H1 (cell line): ENCODE data around the gene ANKFY1. TPM values are rescaled to one million over a fixed set of nuclear protein-coding genes. Genes with fewer than 3 reads are reported as not detected.

Experiments
- CTCF ChIA-PET: fragments of 300-600 bp; sonication (Branson Sonifier 250); formaldehyde crosslinking; loops from one replicate; lab custom pipeline; 2021; ENCODE audit not compliant: partially characterized antibody; lab: Charles Lee
- POLR2A ChIA-PET: fragments of 300-600 bp; sonication (Branson Sonifier 250); formaldehyde crosslinking; loops from one replicate; lab custom pipeline; 2021; ENCODE audit warnings: inconsistent platforms; ENCODE audit not compliant: partially characterized antibody; lab: Charles Lee
- DNase-seq, 2 experiments: peaks; one replicate each; pipeline versions ENCODE4 v3.0.0 to v3.0.0-alpha.2; 2010 to 2022; ENCODE audit warnings: low spot score in 2 of 2, low read depth in 1 of 2, mixed read lengths in 1 of 2
- FAIRE-seq: peaks from 2 replicates; lab custom pipeline; 2011; peaks lifted over from hg19 to GRCh38; lab: Jason Lieb, UNC
- H2AFZ ChIP-seq: 2 replicates; pipeline ENCODE4 v1.8.1; 2012; ENCODE audit warnings: low read length, inconsistent platforms
- H2AK5ac ChIP-seq: 2 replicates; pipeline ENCODE4 v1.6.1; 2013; ENCODE audit warnings: low read depth, low read length
- H2BK120ac ChIP-seq: replicated peaks from 2 replicates; pipeline ENCODE3; 2013; ENCODE audit warnings: low read depth, low read length, inconsistent platforms
- H2BK12ac ChIP-seq: 2 replicates; pipeline ENCODE4 v1.6.1; 2013; ENCODE audit warnings: low read depth, low read length
- H2BK15ac ChIP-seq: 2 replicates; pipeline ENCODE4 v1.6.1; 2013; ENCODE audit warnings: low read length
- H2BK20ac ChIP-seq: 2 replicates; pipeline ENCODE4 v1.6.1; 2013; ENCODE audit warnings: low read length
- H2BK5ac ChIP-seq: 2 replicates; pipeline ENCODE4 v1.6.1; 2013; ENCODE audit warnings: low read depth, low read length
- H3K14ac ChIP-seq: 2 replicates; pipeline ENCODE4 v1.6.1; 2013; ENCODE audit warnings: inconsistent platforms; ENCODE audit not compliant: insufficient read length
- H3K18ac ChIP-seq: 2 replicates; pipeline ENCODE4 v1.6.1; 2013; ENCODE audit warnings: low read length; ENCODE audit errors: extremely low read depth
- H3K23ac ChIP-seq: 2 replicates; pipeline ENCODE4 v1.6.1; 2013; ENCODE audit warnings: inconsistent platforms; ENCODE audit not compliant: insufficient read length
- H3K23me2 ChIP-seq: 2 replicates; pipeline ENCODE4 v1.6.1; 2013; ENCODE audit warnings: low read depth, low read length
- H3K27ac ChIP-seq: 2 replicates; pipeline ENCODE4 v1.6.1; 2011; ENCODE audit warnings: low read depth, low read length, inconsistent platforms
- H3K27me3 ChIP-seq, 4 experiments: replicated peaks in 1 of 4; 1 replicate in 1 of 4; 2 replicates in 3 of 4; pipeline versions ENCODE4 v1.6.1 to v1.8.1; 2011 to 2013; ENCODE audit warnings: low read length in 3 of 4, mild to moderate bottlenecking in 3 of 4, inconsistent platforms in 2 of 4, mixed read lengths in 2 of 4, moderate library complexity in 1 of 4; ENCODE audit not compliant: control insufficient read depth in 3 of 4, insufficient read depth in 3 of 4; ENCODE audit errors: extremely low read depth in 1 of 4
- H3K36me3 ChIP-seq, 4 experiments: 2 replicates each; pipeline versions ENCODE4 v1.6.1 to v1.8.1; 2011 to 2013; ENCODE audit warnings: mild to moderate bottlenecking in 4 of 4, low read length in 3 of 4, moderate library complexity in 2 of 4, control low read depth in 1 of 4, inconsistent platforms in 1 of 4; ENCODE audit not compliant: insufficient read depth in 4 of 4, control insufficient read depth in 2 of 4
- H3K4ac ChIP-seq: replicated peaks from 2 replicates; pipeline ENCODE3; 2013; ENCODE audit warnings: low read length, low read depth, mixed read lengths, inconsistent platforms; ENCODE audit not compliant: insufficient read length
- H3K4me1 ChIP-seq, 4 experiments: replicated peaks in 1 of 4; 1 replicate in 1 of 4; 2 replicates in 3 of 4; pipeline versions ENCODE4 v1.6.1 to v1.8.1; 2011 to 2013; ENCODE audit warnings: low read length in 3 of 4, inconsistent platforms in 2 of 4, mixed read lengths in 1 of 4; ENCODE audit not compliant: insufficient read depth in 4 of 4, control insufficient read depth in 3 of 4
- H3K4me2 ChIP-seq, 2 experiments: 2 replicates each; pipeline versions ENCODE4 v1.6.1 to v1.8.1; 2011 to 2013; ENCODE audit warnings: low read depth in 2 of 2, low read length in 2 of 2, control low read depth in 1 of 2, inconsistent platforms in 1 of 2, mild to moderate bottlenecking in 1 of 2; ENCODE audit not compliant: insufficient read depth in 1 of 2
- H3K4me3 ChIP-seq, 4 experiments: fragments of 200-600, 300-600 bp in 1 of 4; sonication (generic), shearing (Covaris generic), sonication (Bioruptor Twin) in 1 of 4; 2 replicates each; pipeline versions ENCODE4 v1.5.1 to v1.8.1; 2011 to 2016; ENCODE audit warnings: low read length in 4 of 4, low read depth in 3 of 4, control low read depth in 2 of 4, inconsistent platforms in 2 of 4, mild to moderate bottlenecking in 2 of 4, mixed read lengths in 1 of 4, moderate library complexity in 1 of 4; ENCODE audit not compliant: insufficient read depth in 2 of 4; ENCODE audit errors: extremely low read depth in 1 of 4
- H3K56ac ChIP-seq: replicated peaks from 2 replicates; pipeline ENCODE3; 2013; ENCODE audit warnings: low read depth, mild to moderate bottlenecking, mixed read lengths, low read length, inconsistent platforms; ENCODE audit not compliant: insufficient read length
- H3K79me1 ChIP-seq: 2 replicates; pipeline ENCODE4 v1.6.1; 2013; ENCODE audit warnings: low read depth, low read length, control low read depth
- H3K79me2 ChIP-seq, 2 experiments: 2 replicates each; pipeline versions ENCODE4 v1.6.1 to v1.8.1; 2012 to 2013; ENCODE audit warnings: low read length in 2 of 2, mild to moderate bottlenecking in 2 of 2, inconsistent platforms in 1 of 2; ENCODE audit not compliant: insufficient read depth in 2 of 2, control insufficient read depth in 1 of 2
- H3K9ac ChIP-seq, 4 experiments: replicated peaks in 1 of 4; 1 replicate in 1 of 4; 2 replicates in 3 of 4; pipeline versions ENCODE4 v1.6.1 to v1.8.1; 2011 to 2013; ENCODE audit warnings: low read depth in 3 of 4, low read length in 3 of 4, control low read depth in 2 of 4, mild to moderate bottlenecking in 2 of 4, moderate library complexity in 2 of 4, inconsistent platforms in 1 of 4; ENCODE audit errors: extremely low read depth in 1 of 4
- H3K9me3 ChIP-seq, 2 experiments: 2 replicates each; pipeline versions ENCODE4 v1.6.1 to v1.8.1; 2012 to 2013; ENCODE audit warnings: mild to moderate bottlenecking in 2 of 2, moderate library complexity in 2 of 2, control low read depth in 1 of 2, inconsistent platforms in 1 of 2, low read depth in 1 of 2, low read length in 1 of 2, mixed read lengths in 1 of 2; ENCODE audit not compliant: insufficient read depth in 2 of 2
- H4K20me1 ChIP-seq, 2 experiments: replicated peaks in 1 of 2; 2 replicates each; pipeline versions ENCODE3 to v1.8.1; 2011 to 2013; ENCODE audit warnings: inconsistent platforms in 2 of 2, low read length in 2 of 2, mild to moderate bottlenecking in 1 of 2; ENCODE audit not compliant: insufficient read depth in 2 of 2, control insufficient read depth in 1 of 2
- H4K5ac ChIP-seq: 2 replicates; pipeline ENCODE4 v1.6.1; 2013; ENCODE audit warnings: low read length, low read depth, mixed read lengths, inconsistent platforms; ENCODE audit not compliant: insufficient read length
- H4K8ac ChIP-seq: 2 replicates; pipeline ENCODE4 v1.8.0; 2013; ENCODE audit warnings: mild to moderate bottlenecking, moderate library complexity, low read length, inconsistent platforms; ENCODE audit not compliant: insufficient read depth; ENCODE audit errors: extremely low read depth
- H4K91ac ChIP-seq: replicated peaks from 2 replicates; pipeline ENCODE3; 2013; ENCODE audit warnings: low read length, mixed read lengths, inconsistent platforms; ENCODE audit not compliant: insufficient read length
- ASH2L ChIP-seq: fragments of 200-600, 300-600 bp; sonication (generic); IDR thresholded peaks from one replicate; pipeline ENCODE4 v1.7.1; 2017; ENCODE audit warnings: low read length
- GABPA ChIP-seq: IDR thresholded peaks from 2 replicates; pipeline ENCODE4 v1.6.1; 2011; ENCODE audit warnings: mild to moderate bottlenecking, low read length, moderate library complexity, borderline replicate concordance; ENCODE audit not compliant: insufficient read depth
- JUN ChIP-seq: IDR thresholded peaks from 2 replicates; pipeline ENCODE4 v1.6.1; 2011; ENCODE audit warnings: low read depth, mild to moderate bottlenecking, improper control_type of control experiment, low read length
- KDM1A ChIP-seq: fragments of 200-600, 300-600 bp; sonication (generic); IDR thresholded peaks from 2 replicates; pipeline ENCODE4 v1.7.1; 2016; ENCODE audit warnings: mild to moderate bottlenecking, low read length, borderline replicate concordance
- PHF8 ChIP-seq: fragments of 200-600 bp; sonication (generic); conservative IDR thresholded peaks from 2 replicates; pipeline ENCODE4 v1.7.1; 2012; ENCODE audit warnings: low read depth, mild to moderate bottlenecking, inconsistent platforms, low read length, moderate library complexity
- POLR2A ChIP-seq, 2 experiments: IDR thresholded peaks; 1 replicate in 1 of 2; 2 replicates in 1 of 2; pipeline ENCODE4 v1.6.1; 2011; ENCODE audit warnings: low read depth in 2 of 2, low read length in 2 of 2, mild to moderate bottlenecking in 2 of 2; ENCODE audit errors: control extremely low read depth in 1 of 2
- SP1 ChIP-seq: IDR thresholded peaks from 2 replicates; pipeline ENCODE4 v1.6.1; 2011; ENCODE audit warnings: low read depth, low read length
- TAF1 ChIP-seq: IDR thresholded peaks from 2 replicates; pipeline ENCODE4 v1.6.1; 2011; ENCODE audit warnings: mild to moderate bottlenecking, low read depth, low read length
- TAF7 ChIP-seq: optimal IDR thresholded peaks from 2 replicates; pipeline ENCODE3; 2011; ENCODE audit warnings: low read depth, mild to moderate bottlenecking, inconsistent platforms, low read length, moderate library complexity, borderline replicate concordance
- YY1 ChIP-seq: IDR thresholded peaks from 2 replicates; pipeline ENCODE4 v1.6.1; 2011; ENCODE audit warnings: low read depth, mild to moderate bottlenecking, low read length
- WGBS, 2 experiments: shearing (Covaris generic) in 1 of 2; methylation state at CpG; one replicate each; pipeline versions ENCODE4 v1.1.6 to v1.1.7; 2013 to 2015; ENCODE audit warnings: low lambda C conversion rate in 2 of 2, mixed read lengths in 2 of 2, inconsistent platforms in 1 of 2, low coverage in 1 of 2, missing lambda C conversion rate in 1 of 2; ENCODE audit not compliant: insufficient replicate concordance in 2 of 2, insufficient coverage in 1 of 2, insufficient read length in 1 of 2; ENCODE audit errors: extremely low coverage in 1 of 2, missing lambda C conversion rate in 1 of 2; 5-methylcytosine and 5-hydroxymethylcytosine counted together
- polyA plus RNA-seq, 7 experiments: library from polyadenylated mRNA; depleted of rRNA in 3 of 7; stranded (reverse) in 5 of 7; unstranded in 2 of 7; fragments of >200 nt in 5 of 7; fragments of 200-250 nt in 2 of 7; gene quantifications; 1 replicate in 5 of 7; 2 replicates in 1 of 7; 4 replicates in 1 of 7; pipeline versions ENCODE4 v1.2.1 to v1.2.3, GENCODE V29; 2011 to 2013; ENCODE audit warnings: missing spikeins in 2 of 7, mixed read lengths in 2 of 7
- total RNA-seq: library from RNA; stranded (reverse); fragmentation: NEBNext Ultra II Directional; extraction: Animal tissue kit (Norgen Biotek cat#: 25700); gene quantifications from 2 replicates; pipeline ENCODE4 v1.2.1, GENCODE V29; 2021

Gene ANKFY1
- total and polyA plus RNA-seq, 2 of the 8 experiments (the other 6 are each of a cell fraction or from before 2014, with no cell fraction given) = 28.3 to 45.3 TPM

DNA sequence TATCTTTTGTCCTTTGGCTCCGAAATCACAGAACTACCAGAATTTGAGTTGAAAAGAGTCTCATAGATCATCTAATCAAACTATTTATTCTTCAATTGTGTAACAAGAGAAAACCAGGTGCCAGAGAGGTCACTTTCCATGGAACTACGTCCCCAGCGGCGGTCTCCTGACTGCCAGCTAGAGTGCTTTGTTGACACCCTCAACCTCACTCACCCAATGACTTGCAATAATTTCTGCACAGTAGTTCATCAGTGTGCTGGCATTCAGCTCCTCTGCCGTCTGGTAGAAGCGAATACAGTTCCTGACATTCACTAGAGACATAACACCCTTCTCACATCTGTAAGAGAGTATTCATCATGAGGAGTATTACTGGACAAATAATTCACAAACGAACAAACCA lies 54.2 kb downstream of the ANKFY1 start:
- ChIA-PET POLR2A (interaction anchor here (0.8 kb wide), 1 partner anchor 14 kb away, joined by 3 read pairs; no protein-coding TSS in a partner anchor), CTCF (interaction anchor here (0.6 to 2.3 kb wide), 6 partner anchors 10 to 436 kb away, joined by 3 to 17 read pairs (median 4); no protein-coding TSS in a partner anchor)
- no peak overlapping the region for H4K8ac ChIP-seq
- no peak overlapping the region for H2BK12ac ChIP-seq
- H2BK5ac ChIP-seq = no peak overlapping the region
- no peaks in the 10 kb centered on the region for H3K4me1 ChIP-seq
- no peaks in the 10 kb centered on the region for H3K27me3 ChIP-seq
- H3K9me3 ChIP-seq = no peaks in the 10 kb centered on the region
- H2AK5ac ChIP-seq = no peak overlapping the region
- no peak overlapping the region for H4K5ac ChIP-seq
- H2BK15ac ChIP-seq = no peak overlapping the region
- H2BK120ac ChIP-seq = no peak overlapping the region
- no peak overlapping the region for H3K4ac ChIP-seq
- H4K20me1 ChIP-seq = peaks cover 2 to 3% of the 10 kb centered on the region in 2 experiments
- no peak overlapping the region for H2BK20ac ChIP-seq
- no peak overlapping the region for H3K4me2 ChIP-seq
- DNase-seq (no peak), FAIRE-seq (no peak)
- H4K91ac ChIP-seq = no peak overlapping the region
- 94% methylated on average over 7 of the region's 7 CpGs; no CpG with 5 or more reads in 1 of the 2 experiments for WGBS, 2 experiments
- H3K56ac ChIP-seq = no peak overlapping the region
- peaks cover 14 to 38% (median 33%) of the 10 kb centered on the region in 4 experiments for H3K36me3 ChIP-seq
- no peak overlapping the region for H3K4me3 ChIP-seq
- H3K23ac ChIP-seq = no peak overlapping the region
- no peak overlapping the region for H3K14ac ChIP-seq
- peaks cover 0 to 19% of the 10 kb centered on the region in 2 experiments; a peak in 1 of 4 replicates for H3K79me2 ChIP-seq
- no peaks in the 10 kb centered on the region for H3K79me1 ChIP-seq
- H2AFZ ChIP-seq = no peak overlapping the region
- TF ChIP-seq POLR2A (IDR thresholded peaks at IDR 0.05; ENCODE audit: control extremely low read depth in 1 of 2, low read depth in 2 of 2, low read length in 2 of 2) (no peak), TAF7 (no peak), KDM1A (no peak), TAF1 (no peak), JUN (no peak), PHF8 (no peak), GABPA (no peak), SP1 (no peak), ASH2L (no peak), YY1 (no peak)
- TF ChIP-seq, all 59 proteins: peak for 0
- H3K18ac ChIP-seq = no peak overlapping the region
- no peaks in the 10 kb centered on the region for H3K23me2 ChIP-seq
- H3K9ac ChIP-seq = no peak overlapping the region
- no peak overlapping the region for H3K27ac ChIP-seq
